NCI-H1092 treated with DMSO at 0.1 percent for 48 hours (cell line): Measurements from ENCODE around the gene MRPL48.
"Not testable (repeated sequence)": the region's sequence is repeated elsewhere in the genome, so short reads cannot be mapped to it uniquely, and the experiment has no call there.

Source experiments
- DNase-seq: peaks from one replicate; lab custom pipeline; 2025; lab: John Stamatoyannopoulos, UW

MRPL48 gene

DNA sequence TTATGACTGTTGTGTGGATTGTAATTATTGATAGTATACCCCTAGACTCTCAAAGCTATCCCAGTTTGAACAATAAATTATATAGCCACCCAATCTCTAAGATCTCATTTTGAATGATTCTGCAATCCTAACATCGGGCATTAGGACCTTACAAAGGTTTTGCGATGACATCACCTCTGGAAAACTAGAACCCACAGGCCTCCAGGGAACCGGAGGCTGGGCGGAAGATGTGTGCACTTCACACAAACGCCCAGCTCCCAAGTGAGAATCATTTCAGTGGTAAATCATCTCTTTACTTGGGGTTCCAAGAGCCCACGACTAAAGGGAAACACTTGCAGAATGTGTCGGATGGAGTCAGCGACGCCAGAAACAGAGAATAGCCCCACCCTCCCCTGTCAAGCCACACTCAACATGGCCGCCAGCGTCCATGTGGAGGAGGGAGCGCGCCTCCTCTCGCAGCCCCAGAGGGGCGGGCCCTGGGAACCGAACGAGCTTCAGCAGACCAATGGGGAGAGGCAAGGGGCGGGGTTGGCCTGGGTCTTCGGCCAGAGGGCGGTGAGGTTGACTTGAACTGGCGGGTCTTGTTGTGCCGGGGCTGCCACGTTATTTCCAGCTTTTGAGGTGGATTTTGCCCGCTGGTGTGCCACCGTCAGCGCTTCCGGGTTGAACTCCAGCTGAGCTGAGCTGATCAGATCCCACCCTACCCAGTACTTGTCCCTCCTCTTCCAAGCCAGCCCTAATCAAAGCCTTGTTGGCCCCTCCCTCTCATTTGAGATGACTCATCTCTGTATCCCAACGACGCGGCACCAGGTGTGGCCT is 8.4 kb upstream of the MRPL48 start:
- peak; percentile 100 for DNase-seq

DNA sequence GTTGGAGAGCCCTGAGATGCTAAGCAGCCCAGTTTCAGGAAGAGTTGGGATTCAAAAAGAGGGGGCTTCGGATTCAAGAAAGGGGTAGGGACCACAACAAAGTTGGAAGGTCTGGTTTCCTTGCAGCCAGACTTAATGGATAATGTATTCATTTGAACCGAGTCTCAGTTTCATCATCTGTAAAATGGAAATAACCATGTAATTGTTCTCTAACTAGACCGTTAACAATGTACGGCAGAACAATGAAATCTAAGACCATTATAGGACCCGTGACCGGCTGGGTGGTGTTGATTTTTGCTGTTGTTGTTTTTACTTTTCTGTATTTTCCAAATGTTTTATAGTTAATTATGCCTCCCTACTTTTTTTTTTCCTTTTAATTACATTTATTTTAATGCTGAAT is 6.4 kb upstream of the MRPL48 start:
- DNase-seq = no peak

- DNase-seq = no peak
These were observed 4.1 kb upstream of the MRPL48 start for GRCh38 chr11:73783483-73784020.

- no peak for DNase-seq
These were observed 3.5 kb upstream of the MRPL48 start for GRCh38 chr11:73784080-73784634.

DNA sequence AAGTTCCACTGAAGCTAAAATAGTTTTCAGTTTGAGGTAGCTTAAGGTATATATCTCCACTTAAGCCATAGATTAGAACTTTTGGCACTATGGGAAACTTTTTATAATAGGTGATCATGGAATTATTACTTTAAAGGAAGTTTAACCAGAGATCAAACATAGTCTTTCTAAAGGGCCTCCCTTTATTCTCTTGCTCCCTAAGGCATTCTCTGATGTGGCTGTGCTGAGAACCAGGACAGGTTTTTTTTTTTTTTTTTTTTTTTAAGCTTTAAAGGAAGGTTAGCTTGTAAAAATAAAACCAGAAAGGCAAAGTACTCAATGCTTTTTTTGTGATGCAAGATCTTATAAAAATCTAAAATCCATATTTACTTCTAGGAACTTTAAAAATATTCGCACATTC is 2.9 kb upstream of the MRPL48 start:
- no peak for DNase-seq

DNA sequence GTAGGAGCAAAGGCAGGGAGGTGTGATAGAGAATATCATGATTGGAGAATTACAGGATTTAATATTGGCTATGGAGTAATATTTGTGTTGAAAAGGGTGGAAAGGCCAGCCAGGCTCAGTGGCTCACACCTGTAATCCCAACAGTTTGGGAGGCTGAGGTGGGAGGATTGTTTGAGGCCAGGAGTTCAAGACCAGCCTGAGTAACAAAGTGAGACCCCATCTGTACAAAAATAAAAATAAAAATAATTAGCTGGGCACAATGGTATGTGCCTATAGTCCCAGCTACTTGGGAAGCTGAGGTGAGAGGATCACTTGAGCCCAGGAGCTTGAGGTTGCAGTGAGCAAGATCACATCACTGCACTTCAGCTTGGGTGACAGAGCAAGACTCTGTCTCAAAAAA is 2.2 kb upstream of the MRPL48 start:
- not testable (repeated sequence) for DNase-seq

GRCh38 chr11:73787051-73787642 is 527 bp upstream of the MRPL48 start:
- DNase-seq = no peak

DNA sequence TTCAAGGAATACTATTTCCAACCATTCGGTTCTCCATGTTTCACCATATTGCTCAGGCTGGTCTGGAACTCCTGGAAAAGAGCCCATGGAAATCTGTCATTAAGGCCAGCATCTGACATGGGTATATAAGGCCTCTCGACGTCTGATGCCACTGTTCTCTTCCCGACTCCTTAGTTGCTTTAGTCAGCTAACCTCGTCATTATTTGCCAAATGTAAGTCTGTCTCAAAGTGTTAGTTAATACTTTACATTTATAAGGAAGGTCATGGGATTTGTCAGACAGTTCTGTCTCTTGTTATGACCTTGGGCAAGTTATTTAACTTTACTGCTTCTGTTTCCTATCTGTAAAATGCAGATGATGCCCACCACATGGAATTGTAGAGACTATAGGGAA is 1.6 kb downstream of the MRPL48 start:
- DNase-seq = no peak

- no peak for DNase-seq
These were observed 4.9 kb downstream of the MRPL48 start for GRCh38 chr11:73792584-73792983.

DNA sequence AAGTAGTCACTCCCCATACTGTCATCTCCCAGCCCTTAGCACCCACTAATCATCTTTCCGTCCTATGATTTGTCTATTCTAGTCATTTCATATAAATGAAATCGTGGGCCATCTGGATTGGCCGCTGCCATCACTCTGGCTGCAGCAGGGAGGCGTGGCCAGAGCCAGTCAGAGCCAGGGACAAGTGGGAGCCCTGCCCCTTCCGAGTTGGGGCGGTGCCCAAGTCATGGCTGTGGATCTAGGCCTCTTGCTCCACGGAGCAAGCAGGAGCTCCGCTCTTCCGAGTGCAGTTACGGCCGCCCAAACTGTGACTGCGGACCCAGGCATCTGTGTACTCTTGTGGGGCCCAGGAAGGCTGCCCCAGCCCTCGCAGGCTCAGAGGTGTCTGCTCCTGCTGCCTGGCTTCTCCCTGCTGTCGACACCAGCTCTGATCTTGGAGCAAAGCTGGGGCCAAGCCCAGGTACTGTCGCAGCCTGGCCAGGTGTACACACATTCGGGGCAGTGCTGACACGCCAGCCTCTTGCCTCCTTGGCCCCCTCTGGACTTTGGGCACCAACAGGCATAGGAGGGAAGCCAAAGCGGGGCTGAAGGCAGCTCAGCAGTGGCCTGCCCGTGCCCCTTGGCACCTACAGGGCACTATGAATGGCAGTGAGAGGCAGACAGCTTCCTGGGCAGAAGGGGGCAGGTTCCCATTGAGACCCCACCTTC is 8.4 kb downstream of the MRPL48 start:
- no peak for DNase-seq

DNA sequence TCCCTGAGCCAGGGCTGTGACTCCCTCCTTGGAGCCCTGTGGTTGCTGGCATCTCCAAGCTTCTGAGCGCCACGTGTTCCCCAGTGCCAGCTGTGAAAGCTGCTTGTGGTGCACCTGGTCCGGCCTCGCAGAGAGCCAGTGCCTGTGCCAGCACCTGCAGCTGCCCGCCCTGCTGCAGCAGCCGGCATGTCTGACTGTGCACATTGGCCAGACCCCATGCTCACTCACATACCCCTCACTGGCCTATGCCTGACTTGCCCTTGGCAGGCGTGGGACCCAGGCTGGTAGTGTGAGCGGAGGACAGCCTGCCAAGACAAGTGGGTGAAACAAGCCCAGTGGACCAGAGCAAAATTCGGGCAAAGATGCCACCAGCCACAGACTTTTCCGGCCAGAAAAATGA is 9.8 kb downstream of the MRPL48 start:
- peak; percentile 34 for DNase-seq

DNA sequence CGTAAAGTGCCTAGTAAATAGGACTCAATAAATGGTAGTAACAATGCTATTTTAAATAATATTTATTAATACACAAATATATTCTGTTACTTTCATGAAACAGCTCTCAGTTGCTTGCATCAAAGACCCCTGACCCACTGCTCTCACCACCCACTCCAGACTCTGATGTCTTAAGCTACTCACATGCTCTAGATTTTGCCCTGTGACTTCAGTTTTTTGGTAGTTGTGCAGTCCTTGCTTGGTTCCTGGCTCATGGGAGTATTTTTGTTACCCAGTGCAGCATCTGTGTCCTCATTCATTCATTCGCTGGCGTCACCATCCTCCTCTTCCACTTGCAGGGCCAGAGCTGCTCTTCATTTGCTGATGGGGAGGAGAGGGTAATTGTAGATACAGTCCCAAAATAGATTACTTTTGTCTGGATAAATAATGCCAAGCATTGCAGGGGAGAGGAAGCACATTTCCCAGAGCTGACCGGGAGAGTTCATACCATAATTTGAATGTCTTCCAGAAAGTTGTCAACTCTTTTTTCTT is 12.7 kb downstream of the MRPL48 start:
- no peak for DNase-seq

GRCh38 chr11:73801136-73801535 is 13.5 kb downstream of the MRPL48 start:
- no peak for DNase-seq

DNA sequence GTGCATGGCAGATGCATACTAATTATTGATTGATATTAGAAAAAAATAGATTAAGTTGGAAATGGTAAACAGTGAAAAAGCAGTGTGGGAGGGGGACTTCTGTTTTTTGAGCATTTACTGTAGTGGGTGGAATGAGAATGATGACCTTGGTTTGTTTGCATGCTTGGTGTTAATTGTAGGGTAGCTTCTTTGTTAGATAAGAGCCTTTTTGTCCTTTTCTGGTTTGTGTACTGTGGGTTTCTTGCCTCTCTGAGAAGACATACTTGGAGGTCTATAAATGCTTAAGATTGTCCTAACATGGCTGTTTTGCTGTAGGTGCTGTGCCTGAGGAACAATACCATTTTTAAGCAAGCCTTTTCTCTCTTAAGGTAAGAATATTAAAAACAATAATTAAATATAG is 17.0 kb downstream of the MRPL48 start:
- DNase-seq = no peak

GRCh38 chr11:73808052-73808451 is 20.4 kb downstream of the MRPL48 start:
- no peak for DNase-seq

GRCh38 chr11:73810637-73811036 is 23.0 kb downstream of the MRPL48 start:
- DNase-seq = no peak

DNA sequence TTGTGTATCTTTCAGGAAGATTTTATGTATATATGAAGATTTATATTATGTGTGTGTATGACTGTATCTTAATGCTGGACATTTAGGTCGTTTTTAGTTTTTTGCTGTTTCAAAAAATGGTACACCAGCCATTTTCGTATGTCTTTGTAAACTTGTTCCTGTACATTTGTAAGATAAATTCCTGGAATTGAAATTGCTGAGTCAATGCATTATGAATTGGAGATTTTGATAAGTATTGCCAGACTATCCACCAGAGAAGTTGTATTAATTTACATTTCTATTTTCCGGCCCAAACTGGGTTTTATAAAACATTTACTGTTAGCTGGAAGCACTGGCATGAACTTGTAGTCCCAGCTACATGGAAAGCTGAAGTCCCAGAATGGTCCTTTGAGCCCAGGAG is 24.6 kb downstream of the MRPL48 start:
- no peak for DNase-seq

DNA sequence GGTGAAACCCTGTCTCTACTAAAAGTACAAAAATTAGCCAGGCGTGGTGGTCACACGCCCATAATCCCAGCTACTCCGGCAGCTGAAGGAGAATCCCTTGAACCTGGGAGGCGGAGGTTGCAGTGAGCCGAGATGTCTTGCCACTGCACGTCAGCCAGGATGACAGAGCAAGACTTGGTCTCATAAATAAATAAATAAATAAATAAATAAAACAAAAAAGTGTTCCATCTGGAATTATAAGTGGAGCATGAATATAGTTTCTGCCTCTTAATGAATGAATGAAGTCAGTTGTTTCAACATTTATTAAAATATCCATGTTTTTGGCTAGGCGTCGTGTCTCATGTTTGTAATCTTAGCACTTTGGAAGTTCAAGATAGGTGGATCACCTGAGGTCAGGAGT is 27.1 kb downstream of the MRPL48 start:
- DNase-seq = no peak

DNA sequence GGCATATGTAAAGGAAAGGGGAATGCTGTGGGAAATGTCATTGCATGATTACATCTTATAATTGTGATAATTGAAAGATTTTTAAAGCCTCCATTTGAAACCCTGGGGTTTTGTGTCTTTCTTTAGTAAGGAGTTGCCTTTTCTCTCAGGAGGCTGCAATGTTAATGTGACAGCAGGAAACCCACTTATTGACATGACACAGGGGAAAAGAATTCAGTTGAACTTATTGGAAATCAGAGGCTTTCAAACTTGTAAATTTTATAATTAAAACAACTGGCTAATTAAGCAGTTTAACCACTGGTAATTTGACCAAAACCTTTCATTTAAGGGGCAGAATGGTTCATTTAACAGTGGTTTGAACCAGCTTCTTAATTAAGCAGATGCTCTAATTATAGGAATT is 31.2 kb downstream of the MRPL48 start:
- DNase-seq = no peak

DNA sequence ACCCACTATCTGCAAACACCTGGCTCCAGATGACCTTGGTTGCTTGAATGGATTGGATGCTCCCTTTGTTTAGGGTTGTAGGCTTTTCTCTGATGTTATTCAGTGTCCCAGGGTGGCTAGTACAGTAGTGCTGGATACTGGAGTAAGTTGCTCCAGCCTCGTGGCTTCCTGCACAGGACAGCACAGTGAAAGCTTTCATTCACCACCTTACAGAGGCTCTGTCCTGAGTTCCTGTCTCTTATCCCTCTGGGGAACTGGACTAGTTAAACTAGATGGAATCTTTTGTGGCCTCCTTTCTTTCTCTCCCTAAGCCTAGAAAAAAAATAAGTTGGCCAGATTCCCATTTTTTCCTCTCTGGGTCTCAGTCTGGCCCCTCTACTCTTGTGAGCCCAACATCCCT is 42.6 kb downstream of the MRPL48 start:
- DNase-seq = no peak

DNA sequence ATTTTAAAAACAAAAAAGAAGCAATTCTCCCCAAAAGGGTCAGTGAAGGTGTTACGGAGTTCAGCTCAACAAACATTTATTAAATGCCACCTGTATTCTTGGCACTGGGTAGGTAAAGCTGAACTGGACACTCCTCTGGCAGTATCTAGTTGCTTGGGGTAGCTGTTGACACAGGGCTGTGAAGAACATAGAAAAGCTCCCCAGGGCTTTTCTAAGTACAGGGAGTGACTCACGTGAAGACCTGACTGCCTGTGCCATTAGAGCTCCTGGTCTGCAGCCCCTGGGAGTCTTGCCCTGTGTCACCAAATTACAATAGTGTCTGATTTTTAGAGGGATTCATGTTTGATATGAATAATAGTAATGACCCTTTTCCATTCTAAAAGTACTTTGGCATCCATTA is 45.4 kb downstream of the MRPL48 start:
- DNase-seq = peak; percentile 29

GRCh38 chr11:73838443-73839122 is 50.9 kb downstream of the MRPL48 start:
- no peak for DNase-seq
